Mononuclear cell (primary cell): ENCODE measurements around the gene HIVEP2. TPM values are rescaled to one million over a fixed set of nuclear protein-coding genes. Genes with fewer than 3 reads are reported as not detected.

Source experiments
- H3K27me3 ChIP-seq: 2 replicates; pipeline ENCODE4 v1.6.0; 2011; ENCODE audit warnings: low read length, control low read depth; ENCODE audit not compliant: insufficient read depth
- H3K4me1 ChIP-seq: 2 replicates; pipeline ENCODE4 v1.5.1; 2011; ENCODE audit warnings: mild to moderate bottlenecking, low read length, control low read depth; ENCODE audit not compliant: insufficient read depth
- H3K4me3 ChIP-seq: 2 replicates; pipeline ENCODE4 v1.5.1; 2011; ENCODE audit warnings: mild to moderate bottlenecking, low read length, moderate library complexity
- H3K9me3 ChIP-seq: 2 replicates; pipeline ENCODE4 v1.5.1; 2011; ENCODE audit warnings: low read depth, mild to moderate bottlenecking, control low read depth, low read length
- total RNA-seq: library from RNA; depleted of rRNA; stranded (reverse); fragments of >200 nt; gene quantifications from one replicate; pipeline ENCODE4 v1.2.3, GENCODE V29; 2012

The HIVEP2 gene
- total RNA-seq, 1 donor = 32.0 TPM

GRCh38 chr6:142880201-142880600 is 64.8 kb downstream of the HIVEP2 start:
- Histone ChIP-seq H3K27me3 (no peaks in the 10 kb centered on the region), H3K4me1 (peaks cover 9% of the 10 kb centered on the region)

DNA sequence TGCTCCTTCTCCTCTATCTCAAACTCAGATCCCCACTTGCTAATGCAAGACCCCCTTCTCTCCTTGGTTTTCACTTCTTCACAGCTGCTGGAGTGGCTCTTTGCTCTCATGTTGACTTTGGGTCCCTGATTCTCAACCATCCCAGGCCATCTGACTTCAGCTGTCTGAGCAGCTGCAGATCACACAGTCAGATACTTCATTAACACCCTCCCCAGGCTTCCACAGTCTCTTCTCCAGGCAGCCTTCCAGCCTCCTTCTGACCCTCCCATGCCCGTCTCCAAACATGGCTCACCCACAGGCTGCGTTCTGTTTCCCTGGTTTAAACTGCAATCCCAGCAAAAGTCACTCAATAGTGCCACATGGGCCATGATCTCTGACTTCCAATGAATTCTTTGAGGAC is 65.4 kb downstream of the HIVEP2 start:
- Histone ChIP-seq H3K4me3 (no peak overlapping the region), H3K27me3 (no peaks in the 10 kb centered on the region), H3K9me3 (no peaks in the 10 kb centered on the region), H3K4me1 (peaks cover 6% of the 10 kb centered on the region)

More at GRCh38 chr6:142880201-142880600, 64.8 kb downstream of the HIVEP2 start:
- Histone ChIP-seq H3K4me3 (no peak overlapping the region), H3K9me3 (no peaks in the 10 kb centered on the region)

- H3K4me1 ChIP-seq = peaks cover 5% of the 10 kb centered on the region
- H3K27me3 ChIP-seq = no peaks in the 10 kb centered on the region
Observed at GRCh38 chr6:142879076-142879475, 65.9 kb downstream of the HIVEP2 start.

GRCh38 chr6:142878407-142878806 is 66.6 kb downstream of the HIVEP2 start:
- Histone ChIP-seq H3K4me1 (peaks cover 5% of the 10 kb centered on the region), H3K27me3 (no peaks in the 10 kb centered on the region), H3K4me3 (no peak overlapping the region), H3K9me3 (no peaks in the 10 kb centered on the region)

More at GRCh38 chr6:142879076-142879475, 65.9 kb downstream of the HIVEP2 start:
- Histone ChIP-seq H3K9me3 (no peaks in the 10 kb centered on the region), H3K4me3 (no peak overlapping the region)

DNA sequence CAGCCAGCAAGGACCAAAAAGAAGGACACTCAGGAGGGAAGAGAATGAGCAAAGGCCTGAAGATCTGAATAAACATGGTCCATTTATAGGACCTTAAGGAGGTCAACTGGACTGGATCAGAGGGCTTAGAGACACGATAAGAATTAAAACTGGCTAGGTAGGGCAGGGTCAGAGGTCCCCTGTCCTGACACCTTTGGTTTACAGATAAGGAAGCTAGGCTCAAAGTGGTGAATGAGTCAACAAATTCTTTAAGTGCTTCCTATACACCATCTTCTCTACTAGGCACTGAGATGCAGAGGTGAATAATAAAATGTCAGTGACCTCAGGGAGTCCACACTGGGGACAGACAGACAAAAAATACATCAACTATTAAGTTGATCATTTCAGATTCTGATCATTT is 70.3 kb downstream of the HIVEP2 start:
- no peaks in the 10 kb centered on the region for H3K27me3 ChIP-seq
- no peaks in the 10 kb centered on the region for H3K9me3 ChIP-seq
- peaks cover 19% of the 10 kb centered on the region for H3K4me1 ChIP-seq
- no peak overlapping the region for H3K4me3 ChIP-seq

DNA sequence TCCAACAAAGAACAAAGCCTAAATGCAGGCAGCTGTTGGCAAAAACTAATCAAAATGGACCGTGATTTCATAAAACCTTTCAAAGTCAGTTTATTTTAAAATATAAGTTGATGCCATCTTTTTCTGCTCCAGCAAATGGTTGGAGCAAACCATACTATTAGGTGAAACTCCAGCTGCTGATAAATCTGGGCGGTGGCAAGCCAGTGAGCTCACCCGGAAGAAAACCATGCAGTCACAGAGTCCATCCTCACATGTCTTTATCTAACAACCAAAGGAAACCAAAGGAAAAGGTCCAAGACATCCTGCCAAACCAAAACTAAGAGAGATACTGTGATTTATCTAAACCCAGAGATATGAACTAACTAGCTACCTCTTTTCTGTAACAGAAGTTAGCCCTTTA is 72.6 kb downstream of the HIVEP2 start:
- H3K4me1 ChIP-seq = peaks cover 27% of the 10 kb centered on the region

DNA sequence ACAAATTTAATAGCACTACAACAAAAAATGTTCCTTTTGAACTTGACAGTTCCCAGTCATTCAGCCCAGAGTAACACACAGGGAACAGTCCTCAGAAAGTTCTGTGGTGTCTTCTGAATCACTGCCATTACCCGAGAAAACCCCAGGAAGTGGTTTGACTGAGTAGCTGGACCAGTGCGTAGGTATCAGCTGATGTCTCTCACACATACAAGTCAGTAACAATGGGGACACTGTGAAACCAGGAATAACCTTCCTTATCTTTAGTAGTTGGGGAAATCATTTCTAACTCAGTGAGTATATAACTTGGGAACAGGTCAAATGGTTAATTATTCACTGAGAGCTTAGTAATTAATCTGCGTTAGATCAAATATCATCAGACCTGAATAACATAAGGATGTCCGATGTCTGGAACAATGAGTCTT is 73.1 kb downstream of the HIVEP2 start:
- Histone ChIP-seq H3K4me1 (peaks cover 28% of the 10 kb centered on the region), H3K9me3 (no peaks in the 10 kb centered on the region), H3K4me3 (no peak overlapping the region), H3K27me3 (no peaks in the 10 kb centered on the region)

More for the DNA sequence above, 72.6 kb downstream of the HIVEP2 start:
- Histone ChIP-seq H3K27me3 (no peaks in the 10 kb centered on the region), H3K9me3 (no peaks in the 10 kb centered on the region), H3K4me3 (no peak overlapping the region)

- Histone ChIP-seq H3K9me3 (no peaks in the 10 kb centered on the region), H3K4me1 (peaks cover 28% of the 10 kb centered on the region), H3K27me3 (no peaks in the 10 kb centered on the region), H3K4me3 (no peak overlapping the region)
Observed at GRCh38 chr6:142870787-142871415, 74.1 kb downstream of the HIVEP2 start.

GRCh38 chr6:142868917-142869316 is 76.1 kb downstream of the HIVEP2 start:
- no peak overlapping the region for H3K4me3 ChIP-seq
- H3K9me3 ChIP-seq = no peaks in the 10 kb centered on the region
- no peaks in the 10 kb centered on the region for H3K27me3 ChIP-seq
- peaks cover 24% of the 10 kb centered on the region for H3K4me1 ChIP-seq

GRCh38 chr6:142867988-142868812 is 76.8 kb downstream of the HIVEP2 start:
- no peaks in the 10 kb centered on the region for H3K27me3 ChIP-seq
- H3K4me3 ChIP-seq = no peak overlapping the region
- peaks cover 24% of the 10 kb centered on the region for H3K4me1 ChIP-seq
- H3K9me3 ChIP-seq = no peaks in the 10 kb centered on the region

GRCh38 chr6:142867355-142867801 is 77.6 kb downstream of the HIVEP2 start:
- H3K9me3 ChIP-seq = no peaks in the 10 kb centered on the region
- H3K4me3 ChIP-seq = no peak overlapping the region
- H3K27me3 ChIP-seq = no peaks in the 10 kb centered on the region
- peaks cover 23% of the 10 kb centered on the region for H3K4me1 ChIP-seq

GRCh38 chr6:142863981-142864380 is 81.0 kb downstream of the HIVEP2 start:
- Histone ChIP-seq H3K9me3 (no peaks in the 10 kb centered on the region), H3K4me3 (no peak overlapping the region), H3K27me3 (no peaks in the 10 kb centered on the region), H3K4me1 (peaks cover 14% of the 10 kb centered on the region)

- no peaks in the 10 kb centered on the region for H3K27me3 ChIP-seq
- H3K4me1 ChIP-seq = peaks cover 25% of the 10 kb centered on the region
- H3K4me3 ChIP-seq = no peak overlapping the region
- no peaks in the 10 kb centered on the region for H3K9me3 ChIP-seq
Observed at GRCh38 chr6:142861711-142862110, 83.3 kb downstream of the HIVEP2 start.

GRCh38 chr6:142860498-142860897 is 84.5 kb downstream of the HIVEP2 start:
- no peak overlapping the region for H3K4me3 ChIP-seq
- H3K4me1 ChIP-seq = peaks cover 37% of the 10 kb centered on the region
- H3K9me3 ChIP-seq = no peaks in the 10 kb centered on the region
- H3K27me3 ChIP-seq = no peaks in the 10 kb centered on the region

- H3K27me3 ChIP-seq = no peaks in the 10 kb centered on the region
- H3K4me3 ChIP-seq = peak overlapping the region; percentile 15
- H3K9me3 ChIP-seq = no peaks in the 10 kb centered on the region
- peaks cover 62% of the 10 kb centered on the region for H3K4me1 ChIP-seq
Observed at GRCh38 chr6:142857796-142858555, 87.0 kb downstream of the HIVEP2 start.
